Hematopoietic multipotent progenitor cell treated with erythropoietin and hydrocortisone succinate and interleukin-3 and kit ligand, for 17 days (in vitro differentiated cells): ENCODE data around the gene SLCO2B1.

ENCODE experiments used
- DNase-seq: peaks from one replicate; pipeline ENCODE4 v3.0.0-alpha.2; 2015; ENCODE audit warnings: low spot score

The SLCO2B1 gene

DNA sequence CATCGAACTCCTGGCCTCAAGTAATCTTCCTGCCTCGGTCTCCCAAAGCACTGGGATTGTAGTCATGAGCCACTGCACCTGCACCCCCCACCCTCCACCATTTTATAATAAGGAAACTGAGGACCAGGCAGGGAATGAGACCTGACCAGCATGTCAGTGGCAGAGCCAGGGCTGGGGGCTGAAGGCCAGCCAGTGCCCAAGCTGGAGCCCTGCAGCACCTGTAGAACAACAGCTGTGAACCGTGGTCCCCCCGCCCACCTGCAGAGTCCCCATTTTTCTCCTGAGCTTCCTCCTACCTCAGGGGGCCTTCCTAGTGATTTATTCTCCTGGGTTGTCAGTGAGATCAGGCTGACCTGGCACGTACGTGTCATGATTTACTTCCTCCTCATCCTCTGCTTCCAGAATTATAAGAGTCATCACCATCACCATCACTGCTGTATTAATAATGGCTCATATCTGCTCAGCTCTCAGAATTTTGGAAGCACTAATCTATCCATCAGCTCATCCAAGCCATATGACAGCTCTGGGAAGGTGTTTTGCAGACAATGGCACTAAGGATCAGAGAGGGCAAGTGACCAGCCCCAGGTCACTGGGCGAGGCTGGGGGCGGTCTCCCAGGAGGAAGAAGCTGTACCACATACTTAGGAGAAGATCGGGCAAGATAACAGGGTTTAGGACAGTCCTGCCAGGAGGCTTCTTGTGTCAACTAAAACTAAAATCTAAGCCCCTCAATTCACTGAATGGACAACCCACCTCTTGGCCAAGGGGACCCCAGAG is 5.5 kb upstream of the SLCO2B1 start:
- DNase-seq: no peak

DNA sequence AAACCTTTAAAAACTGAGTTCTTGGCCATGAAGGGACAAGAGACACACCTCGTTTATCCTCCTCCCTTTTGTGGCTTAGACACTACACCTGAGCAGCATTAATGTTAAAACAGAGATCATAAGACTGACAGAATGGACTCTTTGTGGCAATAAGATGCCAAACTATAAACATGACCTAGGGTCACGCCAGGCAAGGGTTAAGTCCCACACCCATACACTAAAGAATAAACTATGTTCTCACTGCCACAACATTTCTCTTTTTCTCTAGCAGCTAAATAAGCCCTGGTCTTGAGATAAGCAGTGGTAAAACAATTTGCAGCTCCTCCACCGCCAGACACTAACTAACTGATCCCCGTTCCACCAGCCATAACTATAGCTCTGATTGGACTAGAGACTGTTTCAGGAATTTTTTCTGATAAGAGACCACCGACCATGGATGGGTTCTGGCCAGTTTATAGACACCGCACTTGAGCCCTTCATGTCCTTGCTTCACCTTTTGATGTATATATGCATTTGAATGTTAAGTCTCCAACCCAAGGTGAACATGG is 4.9 kb upstream of the SLCO2B1 start:
- no peak for DNase-seq

DNA sequence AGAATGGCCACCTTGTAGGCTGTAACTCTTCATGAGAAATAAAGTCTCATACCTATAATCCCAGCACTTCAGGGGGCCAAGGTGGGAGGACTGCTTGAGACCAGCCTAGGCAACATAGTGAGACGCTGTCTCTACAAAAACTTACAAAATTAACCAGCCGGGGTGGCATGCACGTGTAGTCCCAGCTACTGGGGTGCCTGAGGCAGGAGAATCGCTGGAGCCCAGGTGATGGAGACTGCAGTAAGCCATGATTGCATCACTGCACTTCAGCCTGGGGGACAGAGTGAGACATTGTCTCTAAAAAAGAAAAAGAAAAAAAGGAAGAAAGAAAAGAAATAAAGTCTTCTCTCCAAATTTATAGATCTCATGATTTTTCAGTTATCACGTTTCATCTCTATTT is 4.2 kb upstream of the SLCO2B1 start:
- no peak for DNase-seq

DNA sequence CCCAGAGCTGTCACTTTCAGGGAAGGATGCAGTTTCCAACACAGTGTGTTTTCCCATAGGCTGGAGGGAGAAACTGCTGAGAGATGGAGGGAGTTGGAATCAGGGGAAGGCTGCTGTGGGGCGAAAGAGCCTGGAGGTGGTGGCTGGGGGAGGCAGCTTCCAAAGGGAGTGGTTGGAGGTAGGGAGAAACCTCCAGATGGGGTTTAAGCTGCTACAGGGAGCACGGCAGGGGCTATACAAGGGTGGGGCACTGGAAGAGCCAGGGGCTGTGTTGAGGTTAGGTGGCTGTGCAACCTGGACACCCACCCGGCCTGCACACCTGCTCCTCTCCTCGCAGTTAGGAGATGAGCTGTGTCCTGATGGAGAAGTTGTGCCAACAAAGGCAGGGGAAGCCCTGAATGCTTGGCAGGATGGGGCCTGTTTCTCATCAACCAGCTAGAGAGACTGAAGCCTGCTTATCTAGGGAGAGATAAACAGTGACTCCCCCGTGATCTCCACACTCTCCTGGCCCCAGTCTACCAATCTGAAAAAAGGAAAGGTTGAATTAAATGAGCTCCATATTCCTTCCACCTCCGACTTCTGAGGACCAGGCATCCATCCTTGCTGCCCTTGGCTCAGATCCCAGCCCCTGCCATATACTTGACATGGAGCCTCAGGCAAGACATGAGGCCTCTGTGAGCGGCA is 3.6 kb upstream of the SLCO2B1 start:
- no peak for DNase-seq

DNA sequence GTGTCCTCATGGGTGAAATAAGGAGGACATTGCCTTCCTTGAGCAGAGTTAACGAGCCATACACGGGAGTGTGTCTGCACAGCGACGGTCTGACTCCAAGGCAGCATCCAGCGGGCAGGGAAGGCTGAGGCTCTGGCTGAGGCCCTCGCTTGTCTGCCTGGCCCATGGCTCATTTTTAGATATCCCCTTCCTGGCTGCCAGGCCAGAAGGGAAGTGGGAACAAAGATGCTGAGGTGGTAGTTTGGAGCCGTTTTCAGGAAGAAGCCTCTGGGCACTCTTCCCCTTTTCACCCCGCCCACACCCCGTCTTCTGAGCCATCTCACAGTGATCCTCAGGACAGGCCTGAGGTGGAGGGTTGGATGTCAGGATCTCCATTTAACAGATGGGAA is 3.0 kb upstream of the SLCO2B1 start:
- no peak for DNase-seq

DNA sequence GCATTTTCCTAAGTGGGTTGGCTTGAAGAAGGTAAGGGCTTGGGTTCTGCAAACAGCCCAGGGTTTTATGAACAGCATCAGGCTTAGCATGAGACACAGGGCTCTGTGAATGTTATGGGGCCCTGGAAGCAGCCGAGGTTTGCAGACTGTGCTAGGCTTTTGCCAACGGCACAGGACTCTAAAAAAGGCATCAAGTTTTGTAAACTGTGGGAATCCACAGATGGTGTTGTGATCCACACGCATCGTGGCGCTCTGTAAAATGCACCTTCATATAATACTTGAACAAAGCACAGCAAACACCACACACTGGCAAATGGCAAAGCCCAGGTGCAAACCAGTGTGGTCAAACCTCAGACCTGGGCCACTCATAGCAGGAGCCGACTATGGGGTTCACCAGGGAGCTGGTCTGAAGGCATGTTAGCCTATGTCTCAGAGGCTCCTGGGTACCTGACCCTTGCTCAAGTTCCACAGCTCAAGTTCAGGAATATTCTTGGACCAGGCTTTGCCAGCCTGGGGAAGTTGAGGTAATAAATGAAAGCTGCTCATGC is 2.4 kb upstream of the SLCO2B1 start:
- DNase-seq: no peak

DNA sequence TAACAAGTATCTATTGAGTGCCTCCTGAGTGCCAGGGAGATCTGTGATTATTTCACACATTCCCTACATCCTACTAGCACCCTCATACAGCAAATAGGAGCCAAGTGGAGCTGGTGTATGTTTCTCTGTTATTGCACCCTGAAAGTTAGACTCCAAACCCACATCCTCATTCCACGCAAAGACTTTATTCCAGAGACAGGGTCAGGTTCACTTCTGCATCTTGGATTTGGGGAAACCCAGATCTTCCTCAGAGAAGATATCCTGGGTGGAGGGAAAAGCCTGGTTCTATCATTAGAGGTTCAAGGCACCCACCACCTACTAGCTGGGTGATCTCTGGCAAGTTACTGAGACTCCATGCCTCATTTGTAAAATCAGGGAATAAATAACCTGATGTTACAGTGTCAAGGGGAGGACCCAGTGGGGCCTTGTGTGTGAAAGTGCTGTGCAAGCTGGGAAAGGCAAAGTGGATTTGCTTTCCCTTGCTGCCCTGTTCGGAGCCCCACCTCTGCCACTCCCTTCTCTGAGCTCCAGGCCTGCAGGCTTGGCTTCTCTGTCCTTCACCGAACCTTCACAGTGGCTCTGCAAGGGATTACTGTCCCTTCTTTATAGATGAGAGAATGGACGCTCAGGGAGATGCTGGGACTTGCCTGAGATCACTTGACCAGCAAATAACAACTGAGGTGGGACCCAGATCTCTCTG is 991 bp upstream of the SLCO2B1 start:
- no peak for DNase-seq

DNA sequence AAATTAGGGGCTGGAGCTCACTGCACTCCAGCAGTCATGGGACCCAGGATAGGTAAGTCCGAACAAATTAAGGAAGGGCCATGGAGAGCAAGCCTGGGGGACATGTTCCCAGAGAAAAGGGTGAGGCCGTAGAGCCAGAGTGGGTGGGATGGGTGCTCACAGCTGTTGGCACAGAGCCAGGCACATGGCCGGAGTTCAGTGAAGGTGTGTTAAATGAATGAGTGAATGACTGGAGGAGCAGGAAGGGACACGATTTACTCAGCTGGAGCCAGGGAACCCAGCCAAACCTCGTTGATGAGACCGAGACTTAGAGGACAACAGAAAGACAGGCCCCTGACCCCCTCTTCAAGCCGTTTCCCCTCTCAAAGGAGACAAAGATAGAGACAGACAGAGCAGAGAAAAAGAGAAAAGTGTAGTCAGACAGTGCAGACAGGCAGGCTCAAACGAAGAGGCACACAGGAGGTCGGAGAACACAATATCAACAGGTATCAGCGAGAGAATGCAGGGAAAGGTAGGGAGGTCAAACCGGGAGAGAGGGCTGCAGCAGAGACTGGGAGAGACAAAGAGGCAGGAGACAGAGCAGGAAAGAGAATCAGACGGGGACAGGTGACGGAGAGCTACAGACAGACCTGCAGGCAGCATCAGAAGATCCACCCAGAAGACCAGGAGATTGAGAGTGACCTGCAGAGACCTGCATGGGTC is 590 bp downstream of the SLCO2B1 start:
- DNase-seq: no peak

DNA sequence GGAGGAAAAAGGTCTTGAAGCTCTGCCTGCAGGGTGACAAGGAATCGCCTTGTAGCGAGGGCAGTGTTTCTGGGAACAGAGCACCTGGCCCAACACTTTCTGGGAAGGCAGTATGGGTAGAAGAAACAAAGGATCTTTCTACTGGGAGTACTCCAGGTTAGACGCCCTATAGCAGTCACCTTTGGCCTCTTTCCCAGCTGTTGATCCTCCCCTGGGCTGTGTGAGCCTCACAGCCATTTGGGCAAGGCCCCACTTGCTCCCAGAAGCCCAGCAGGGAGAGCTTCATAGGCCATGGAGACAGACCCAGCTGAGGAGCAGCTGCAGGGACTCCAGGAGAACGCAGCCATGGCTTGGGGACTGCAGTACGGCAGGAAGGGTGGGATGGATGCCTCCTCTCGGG is 1.2 kb downstream of the SLCO2B1 start:
- DNase-seq: no peak

DNA sequence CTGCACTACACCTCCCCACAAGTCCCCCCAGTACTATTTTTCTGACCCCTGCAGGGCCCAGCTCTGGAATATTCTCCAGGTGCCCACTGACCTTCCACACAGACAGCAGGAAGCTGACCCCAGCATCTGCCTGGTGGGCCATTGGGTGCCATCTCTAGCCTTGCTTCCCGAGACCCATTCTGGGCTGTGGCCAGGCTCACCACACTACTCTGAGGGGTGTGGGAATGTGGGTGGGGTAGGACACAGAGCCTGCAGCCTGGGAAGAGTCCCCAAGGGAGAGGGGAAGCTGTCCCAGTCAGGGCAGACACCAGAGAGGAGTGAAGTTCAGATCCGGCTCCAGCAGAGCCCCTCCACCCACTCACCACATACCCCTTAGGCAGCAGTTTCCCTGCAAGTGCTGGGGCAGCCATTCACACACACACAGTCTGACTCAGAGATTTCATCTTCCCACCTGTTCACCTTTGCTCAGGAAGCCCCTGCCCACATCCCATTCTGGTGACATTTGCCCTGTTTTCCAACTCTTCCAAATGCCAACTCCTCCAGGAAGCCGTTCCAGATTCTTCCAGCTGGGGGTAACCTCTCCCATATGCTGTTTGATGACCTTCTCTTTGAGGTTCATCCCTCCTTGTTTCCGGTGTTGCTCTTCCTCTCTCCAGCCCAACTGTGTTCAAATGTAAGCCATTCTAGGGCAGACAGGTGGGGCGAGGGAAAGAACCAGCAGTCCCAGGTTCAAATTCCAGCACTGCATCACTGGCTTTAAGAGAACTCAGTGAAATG is 1.9 kb downstream of the SLCO2B1 start:
- DNase-seq: no peak

DNA sequence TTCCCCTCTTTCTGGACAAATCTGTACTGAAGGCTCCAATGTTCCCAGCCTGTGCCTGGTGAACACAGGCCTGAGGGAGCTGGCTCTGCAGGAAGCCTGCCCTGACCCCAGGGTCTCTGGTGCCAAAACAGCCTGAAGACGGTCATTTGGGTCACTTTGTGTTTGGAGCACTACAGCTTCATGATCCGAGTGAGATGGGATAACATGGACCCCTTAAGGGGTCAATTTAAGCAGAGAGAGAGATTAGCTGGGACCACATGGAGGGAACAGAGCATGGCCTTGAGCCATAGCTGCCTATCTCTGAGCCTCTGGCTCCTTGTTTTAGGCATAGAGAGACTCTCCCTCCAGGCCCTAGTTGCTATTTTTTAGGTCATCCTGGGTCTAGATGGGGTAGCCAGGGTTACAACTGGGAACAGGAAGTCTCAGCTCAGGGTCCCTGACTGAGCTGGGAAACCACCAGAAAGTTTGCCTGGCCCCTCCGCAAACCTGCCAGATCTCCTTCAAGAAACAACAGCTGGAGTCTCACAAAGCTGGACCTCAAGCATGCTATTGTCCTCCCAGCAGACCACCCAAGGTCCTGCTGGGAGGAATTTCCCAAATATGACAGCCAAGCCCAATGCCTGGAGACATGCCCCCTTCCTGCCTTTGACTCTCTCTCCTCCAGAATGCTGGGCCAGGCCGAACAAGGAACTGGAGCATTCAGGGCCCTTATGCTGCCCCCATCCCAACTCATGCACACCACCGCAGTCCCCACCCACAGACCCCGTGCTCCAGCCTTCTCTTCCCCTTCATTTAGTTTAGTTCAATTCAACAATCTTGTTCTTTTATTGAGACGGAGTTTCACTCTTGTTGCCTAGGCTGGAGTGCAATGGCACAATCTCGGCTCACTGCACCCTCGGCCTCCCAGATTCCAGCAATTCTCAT is 4.0 kb downstream of the SLCO2B1 start:
- no peak for DNase-seq

DNA sequence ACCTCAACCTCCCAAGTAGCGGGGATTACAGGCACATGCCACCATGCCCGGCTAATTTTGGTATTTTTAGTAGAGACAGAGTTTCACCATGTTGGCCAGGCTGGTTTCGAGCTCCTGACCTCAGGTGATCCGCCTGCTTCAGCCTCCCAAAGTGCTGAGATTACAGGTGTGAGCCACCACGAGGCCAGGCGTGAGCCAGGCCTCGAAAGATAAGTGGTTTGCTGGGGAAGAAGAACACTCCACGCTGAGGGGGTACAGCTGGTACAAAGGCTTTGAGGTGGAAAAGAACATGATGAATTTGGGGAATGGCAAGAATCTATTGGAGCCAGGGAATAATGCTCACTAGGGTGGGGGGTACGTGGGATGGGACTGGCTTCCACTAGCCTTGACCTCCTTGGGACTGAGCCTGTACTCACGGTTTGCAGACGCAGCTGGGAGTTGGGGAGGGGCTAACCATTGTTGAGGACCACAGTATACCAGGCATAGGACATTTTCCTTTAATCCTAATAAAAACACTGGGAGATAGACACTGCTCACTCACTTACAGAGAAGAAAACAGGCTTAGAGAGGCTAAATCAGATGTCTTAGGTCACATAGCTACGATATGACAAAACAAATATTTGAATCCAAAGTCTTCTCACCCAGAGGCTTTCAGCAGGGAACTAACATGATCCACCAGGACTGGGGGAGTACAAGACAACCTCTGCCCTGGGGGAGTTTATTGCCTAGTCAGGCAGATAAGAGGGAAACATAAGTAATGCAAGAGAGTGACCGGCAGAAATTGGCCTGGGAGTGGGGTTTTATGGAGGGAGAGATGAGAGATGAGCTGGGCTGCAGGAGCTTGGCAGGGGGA is 4.9 kb downstream of the SLCO2B1 start:
- no peak for DNase-seq

DNA sequence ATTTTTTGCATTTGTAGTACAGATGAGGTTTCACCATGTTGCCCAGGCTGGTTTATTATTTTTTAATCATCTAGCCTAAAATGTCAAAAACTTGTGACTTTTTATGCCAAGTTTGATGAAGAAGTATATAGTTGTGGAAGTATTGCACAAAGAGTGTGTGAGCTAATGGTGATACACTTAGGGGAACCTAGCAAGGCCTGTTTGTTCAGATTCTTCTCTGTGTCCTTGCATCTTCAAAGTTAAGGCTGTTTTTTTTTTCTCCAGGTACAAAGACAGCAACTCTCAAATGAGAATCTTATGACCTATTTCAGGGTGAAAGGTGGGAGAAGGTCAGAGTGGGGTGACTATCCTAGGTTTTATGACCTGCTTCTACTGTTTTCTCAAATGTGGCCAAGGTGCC is 7.3 kb downstream of the SLCO2B1 start:
- DNase-seq: no peak

DNA sequence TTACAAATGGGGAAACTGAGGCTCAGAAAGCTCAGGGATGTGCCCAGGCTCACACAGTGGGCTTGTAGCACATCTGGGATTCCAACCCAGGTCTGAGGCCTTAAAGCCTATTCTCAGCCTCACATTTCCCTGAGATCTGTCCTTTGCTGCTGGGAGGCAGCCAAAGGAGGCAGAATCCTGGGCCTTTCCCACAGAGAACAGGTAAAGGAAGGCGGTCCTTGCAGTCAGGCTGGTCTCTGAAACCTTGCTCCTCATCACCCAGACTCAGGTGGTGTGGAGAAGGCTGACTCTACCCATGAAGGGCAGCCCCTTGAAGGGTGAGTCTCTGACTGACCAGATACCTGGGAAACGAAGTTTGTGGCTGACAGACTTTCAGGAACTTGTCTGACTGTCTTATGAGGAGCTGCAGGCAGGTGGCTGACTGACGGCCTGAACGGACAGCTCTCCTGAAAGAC is 7.8 kb downstream of the SLCO2B1 start:
- no peak for DNase-seq

DNA sequence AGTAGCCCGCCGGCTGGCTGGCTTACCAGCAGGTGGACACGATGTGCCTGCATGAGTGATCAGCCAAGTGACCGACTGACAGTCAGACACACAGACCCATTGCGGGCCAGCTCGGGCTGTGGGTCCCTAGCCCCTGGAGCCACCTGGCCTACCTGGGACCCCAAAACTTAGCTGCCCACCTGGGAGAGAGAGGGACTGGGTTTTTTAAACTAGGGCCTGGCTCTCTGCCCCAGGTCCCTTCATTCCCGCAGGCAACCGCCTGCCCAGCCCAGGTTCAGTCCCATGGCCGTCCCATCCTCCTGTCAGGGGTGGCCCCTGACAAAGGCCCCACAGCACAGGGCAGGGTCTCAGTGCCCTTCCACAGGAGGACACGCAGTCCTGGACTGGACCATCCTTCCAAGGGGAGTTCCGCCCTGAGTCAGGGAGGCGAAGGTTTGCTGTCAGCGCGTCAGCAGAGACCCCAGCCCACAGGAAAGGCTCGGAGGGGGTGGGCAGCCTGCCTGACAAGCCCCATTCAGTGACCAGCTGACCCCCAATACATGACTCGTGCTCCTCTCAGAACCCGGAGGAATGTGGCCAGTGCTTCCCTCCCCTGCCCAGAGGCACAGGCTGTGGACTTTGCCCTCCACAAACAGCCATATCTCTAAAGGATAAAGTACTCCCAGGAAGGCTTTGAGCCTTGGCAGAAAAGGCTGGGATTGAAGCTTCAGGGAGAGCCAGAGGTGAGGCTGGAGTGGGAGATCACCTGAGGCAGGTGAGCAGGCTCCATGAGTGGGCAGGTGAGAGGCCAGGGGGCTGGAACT is 8.4 kb downstream of the SLCO2B1 start:
- no peak for DNase-seq

DNA sequence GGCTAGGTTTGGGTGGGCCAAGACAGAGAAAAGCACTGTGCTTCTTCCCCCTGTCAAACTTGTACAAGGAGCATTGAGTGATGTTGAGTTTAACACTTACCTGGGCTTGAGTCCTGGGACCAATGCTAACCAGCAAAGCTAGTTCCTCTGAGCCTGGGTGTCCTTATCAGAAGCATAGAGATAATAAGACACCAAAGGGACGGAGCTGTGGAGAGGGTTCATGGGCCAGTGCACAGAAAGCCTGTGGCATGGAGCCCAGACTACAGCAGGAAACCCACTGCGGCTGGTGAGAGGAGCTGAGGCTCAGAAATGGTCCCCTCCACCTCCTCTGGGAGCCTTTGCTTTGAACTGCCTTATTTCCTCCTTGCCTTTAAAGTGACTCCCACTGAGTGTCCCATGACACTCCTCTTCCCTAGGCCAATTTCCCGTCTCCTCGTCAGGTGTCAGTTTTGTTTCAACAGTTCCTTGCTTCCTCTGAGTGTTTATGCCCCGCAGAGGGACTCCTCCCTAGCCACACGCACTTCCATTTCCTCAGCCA is 9.4 kb downstream of the SLCO2B1 start:
- no peak for DNase-seq

DNA sequence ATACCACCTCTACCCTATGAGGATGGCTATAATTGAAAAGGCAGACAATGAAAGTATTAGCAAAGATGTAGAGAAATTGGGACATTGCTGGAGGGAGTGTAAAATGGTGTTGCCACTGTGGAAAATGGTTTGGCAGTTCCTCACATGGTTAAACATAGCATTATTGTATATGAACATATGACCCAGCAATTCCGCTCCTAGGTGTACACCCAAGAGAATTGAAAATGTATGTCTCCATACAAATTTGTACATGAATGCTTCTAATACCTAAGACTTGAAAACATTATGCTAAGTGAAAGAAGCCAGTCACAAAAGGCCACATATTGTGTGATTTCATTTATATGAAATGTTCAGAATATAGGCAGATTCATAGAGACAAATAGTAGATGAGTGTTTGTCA is 10.0 kb downstream of the SLCO2B1 start:
- no peak for DNase-seq

DNA sequence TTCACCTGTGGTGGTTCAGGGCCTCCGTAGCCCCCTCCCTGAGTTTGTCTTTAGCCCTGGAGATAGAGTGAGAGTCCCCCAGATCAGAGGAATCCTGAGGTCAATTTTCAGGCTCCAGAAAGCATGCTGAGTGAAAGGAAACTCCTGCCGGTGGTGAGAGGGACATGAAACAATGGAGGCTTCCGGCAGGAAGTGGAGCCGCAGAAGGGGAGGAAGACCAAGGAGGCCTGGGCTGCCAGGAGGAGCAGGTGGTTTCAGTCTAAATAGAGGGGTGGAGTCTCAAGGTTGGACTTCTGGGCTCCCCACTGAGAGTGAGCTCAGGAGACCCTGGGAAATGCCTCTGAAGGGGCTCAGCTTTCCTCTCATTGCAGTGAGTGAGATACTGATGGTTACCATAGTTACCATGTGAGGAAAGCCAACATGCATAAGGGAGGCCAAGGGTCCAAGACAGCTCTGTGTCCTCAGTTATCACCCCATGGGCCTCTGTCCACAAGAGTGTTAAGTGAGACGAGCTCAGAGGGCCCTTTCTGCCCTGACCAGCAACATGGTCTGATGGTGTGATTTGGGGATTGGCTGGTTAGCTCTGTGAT is 10.7 kb downstream of the SLCO2B1 start:
- no peak for DNase-seq
